ENCODE data around the gene SUZ12.
"Not testable (repeated sequence)": the region's sequence is repeated elsewhere in the genome, so short reads cannot be mapped to it uniquely, and the experiment has no call there.

SUZ12 gene

DNA sequence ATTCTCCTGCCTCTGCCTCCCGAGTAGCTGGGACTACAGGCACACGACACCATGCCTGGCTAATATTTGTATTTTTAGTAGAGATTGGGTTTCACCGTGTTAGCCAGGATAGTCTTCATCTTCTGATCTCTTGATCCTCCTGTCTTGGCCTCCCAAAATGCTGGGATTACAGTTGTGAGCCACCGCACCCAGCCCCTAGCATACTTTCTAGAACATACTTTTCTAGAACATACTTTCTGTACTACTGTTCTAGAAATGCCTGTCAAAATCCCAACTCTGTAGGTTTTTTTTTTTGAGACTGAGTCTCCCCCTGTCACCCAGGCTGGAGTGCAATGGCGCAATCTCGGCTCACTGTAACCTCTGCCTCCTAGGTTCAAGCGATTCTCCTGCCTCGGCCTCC is 27.3 kb downstream of the SUZ12 start:
- not testable (repeated sequence) for DNase-seq

DNA sequence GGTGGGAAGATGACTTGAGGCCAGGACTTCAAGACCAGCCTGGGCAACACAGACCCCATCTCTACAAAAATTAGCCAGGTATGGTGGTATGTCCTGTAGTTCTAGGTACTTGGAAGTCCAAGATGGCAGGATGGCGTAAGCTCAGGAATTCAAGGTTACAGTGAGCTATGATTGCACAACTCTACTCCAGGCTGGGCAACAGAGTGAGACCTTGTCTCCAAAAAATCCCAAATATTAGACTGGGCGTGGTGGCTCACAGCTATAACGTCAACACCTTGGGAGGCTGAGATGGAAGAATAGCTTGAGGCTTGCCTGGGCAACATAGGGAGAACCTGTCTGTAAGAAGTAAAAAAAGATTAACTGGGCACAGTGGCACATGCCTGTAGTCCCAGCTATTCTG is 30.8 kb downstream of the SUZ12 start:
- DNase-seq, result no peak

DNA sequence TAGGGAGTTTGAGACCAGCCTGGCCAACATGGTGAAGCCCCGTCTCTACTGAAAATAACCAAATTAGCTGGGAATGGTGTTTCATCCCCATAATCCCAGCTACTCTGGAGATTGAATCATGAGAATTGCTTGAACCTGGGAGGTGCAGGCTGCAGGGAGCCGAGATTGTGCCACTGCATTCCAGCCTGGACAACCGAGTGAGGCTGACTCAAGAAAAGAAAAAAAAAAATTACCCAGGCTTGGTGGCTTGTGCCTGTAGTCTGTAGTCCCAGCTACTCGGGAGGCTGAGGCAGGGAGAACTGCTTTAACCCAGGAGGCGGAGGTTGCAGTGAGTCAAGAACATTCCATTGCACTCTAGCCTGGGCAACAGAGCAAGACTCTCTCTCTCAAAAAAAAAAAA is 33.6 kb downstream of the SUZ12 start:
- not testable (repeated sequence) for DNase-seq

DNA sequence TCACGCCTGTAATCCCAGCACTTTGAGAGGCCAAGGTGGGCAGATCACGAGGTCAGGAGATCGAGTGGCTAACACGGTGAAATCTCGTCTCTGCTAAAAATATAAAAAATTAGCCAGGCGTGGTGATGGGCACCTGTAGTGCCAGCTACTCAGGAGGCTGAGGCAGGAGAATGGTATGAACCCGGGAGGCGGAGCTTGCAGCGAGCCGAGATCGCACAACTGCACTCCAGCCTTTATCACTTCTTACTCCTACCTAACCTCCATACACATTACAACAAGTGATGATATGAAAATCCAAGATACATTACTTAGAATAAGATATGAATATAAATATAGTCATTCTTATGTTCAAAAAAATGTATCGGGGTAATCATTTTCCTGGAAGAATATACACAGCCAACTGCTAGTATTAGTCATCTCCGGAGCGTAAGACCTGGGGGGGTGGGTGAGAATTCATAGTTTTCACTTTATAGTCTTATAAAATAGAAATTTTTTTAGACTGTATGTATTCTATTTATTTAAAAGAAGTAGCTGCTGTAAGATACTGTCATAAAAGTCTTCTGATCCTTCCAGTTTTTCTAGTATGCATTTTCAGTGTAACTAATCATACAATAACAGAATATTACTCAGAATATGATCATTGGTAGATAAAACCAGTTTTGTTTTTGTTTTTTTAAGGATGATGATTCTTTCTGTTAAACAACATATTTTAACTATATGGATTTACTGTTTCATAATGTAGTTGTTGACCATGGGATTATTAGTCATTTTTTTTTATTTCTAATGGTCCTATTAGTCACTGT is 37.7 kb downstream of the SUZ12 start:
- DNase-seq, result not testable (repeated sequence)

DNA sequence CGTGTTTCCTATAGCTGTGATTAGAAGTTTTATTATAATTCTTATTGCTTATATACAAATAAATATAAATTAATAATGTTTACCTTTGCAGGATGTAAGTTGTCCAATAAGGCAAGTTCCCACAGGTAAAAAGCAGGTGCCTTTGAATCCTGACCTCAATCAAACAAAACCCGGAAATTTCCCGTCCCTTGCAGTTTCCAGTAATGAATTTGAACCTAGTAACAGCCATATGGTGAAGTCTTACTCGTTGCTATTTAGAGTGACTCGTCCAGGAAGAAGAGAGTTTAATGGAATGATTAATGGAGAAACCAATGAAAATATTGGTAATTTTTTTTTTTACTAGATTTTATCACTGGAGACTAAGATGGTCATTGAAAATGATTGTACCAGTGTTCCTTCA is 38.6 kb downstream of the SUZ12 start:
- not testable (repeated sequence) for DNase-seq

DNA sequence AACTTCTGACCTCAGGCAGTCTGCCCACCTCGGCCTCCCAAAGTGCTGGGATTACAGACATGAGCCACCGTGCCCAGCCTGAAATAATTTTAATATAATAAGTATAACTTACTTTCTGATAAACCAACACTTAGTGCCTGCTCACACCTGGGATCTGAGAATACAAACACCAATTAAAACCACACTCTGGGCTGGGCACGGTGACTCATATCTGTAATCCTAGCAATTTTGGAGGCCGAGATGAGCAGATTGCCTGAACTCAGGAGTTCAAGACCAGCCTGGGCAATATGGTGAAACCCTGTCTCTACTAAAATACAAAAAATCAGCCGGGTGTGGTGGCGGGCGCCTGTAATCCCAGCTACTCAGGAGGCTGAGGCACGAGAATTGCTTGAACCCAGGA is 55.0 kb downstream of the SUZ12 start:
- DNase-seq, result not testable (repeated sequence)

DNA sequence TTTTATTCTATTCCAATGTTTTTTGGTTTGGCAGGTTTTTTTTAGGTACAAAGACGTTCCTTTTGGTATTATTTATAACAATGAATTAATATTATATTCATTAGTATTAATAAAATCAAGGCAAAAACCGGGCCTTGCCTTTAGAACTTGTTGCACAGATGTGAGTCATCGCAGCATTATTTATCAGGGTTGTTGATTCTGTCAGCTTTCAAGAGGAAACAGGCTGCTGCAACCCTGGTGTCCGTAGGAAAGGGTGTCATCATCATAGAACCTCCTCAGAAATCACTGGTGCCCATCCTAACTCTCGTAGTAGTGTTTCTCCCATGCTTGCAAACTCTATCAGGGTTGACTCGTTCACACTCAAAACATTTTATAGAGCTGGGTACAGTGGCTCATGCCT is 60.2 kb downstream of the SUZ12 start:
- DNase-seq, result no peak

DNA sequence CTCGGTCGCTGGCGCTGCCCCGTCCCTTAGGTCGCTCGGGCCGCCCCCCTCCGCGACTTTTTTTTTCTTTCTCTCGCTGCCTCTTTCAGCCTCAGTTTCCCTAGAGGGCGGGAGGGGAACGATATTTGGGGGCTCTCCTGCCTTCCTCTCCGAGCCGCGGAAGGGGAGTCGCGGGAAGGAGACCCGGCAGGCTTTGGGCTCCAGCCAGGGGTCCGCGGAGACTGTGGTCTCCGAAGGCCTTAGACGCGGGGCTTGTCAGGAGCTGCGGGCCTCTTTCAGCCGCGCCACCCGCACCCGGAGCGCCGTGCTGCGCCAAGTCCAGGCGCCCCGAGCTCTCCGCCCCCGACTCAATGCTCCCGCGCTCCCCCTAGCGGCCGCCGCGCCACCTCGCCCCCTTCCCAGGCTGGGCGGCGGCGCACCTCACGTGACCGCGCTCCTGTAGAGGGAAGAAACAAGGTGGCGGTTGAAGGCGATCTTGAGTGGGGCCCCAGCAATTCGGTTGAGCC is 70.2 kb downstream of the SUZ12 start, which contains the start of gene LRRC37B:
TSS of gene LRRC37B (plus strand) at position 427 of the 506 bp plus-strand sequence. CDS start 14,010 bp downstream, outside the sequence.
- peak; percentile 92 for DNase-seq

DNA sequence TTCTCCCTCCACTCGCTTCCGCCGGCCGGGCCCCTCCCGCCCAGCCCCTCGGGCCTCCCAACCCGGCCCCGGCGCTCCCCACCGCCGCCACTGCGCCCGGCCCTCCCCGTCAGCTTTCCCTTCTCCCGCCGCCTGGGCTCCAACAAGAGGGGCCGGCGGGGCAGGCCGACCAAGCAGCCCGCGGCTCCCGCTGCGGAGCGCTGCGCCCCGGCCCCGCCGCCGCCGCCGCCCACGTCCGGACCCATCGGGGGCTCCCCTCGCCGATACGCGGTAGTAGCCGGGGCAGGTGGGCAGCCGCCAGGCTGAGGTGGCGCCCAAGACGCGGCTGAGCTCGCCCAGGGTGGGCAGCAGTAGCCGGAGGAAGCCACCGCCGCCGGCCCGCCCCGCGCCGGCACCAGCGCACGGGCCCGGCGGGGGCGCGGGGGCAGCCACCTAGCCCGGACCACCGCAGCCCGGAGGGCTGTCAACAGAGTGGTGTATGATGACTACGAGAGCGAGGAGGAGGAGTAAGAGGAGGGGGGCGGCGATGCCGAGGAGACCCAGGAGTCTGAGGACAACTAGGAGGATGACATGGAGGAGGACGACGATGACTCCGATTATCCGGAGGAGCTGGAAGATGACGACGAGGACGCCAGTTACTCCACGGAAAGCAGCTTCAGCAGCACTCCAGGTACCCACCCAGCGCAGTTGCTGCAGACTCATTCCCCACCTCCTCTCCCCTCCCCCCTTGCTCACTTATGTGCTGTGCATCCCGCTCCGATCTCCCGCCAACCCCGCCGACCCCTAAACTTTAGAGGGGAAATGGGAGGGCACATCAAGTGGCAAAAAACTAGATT is 70.9 kb downstream of the SUZ12 start:
- peak; percentile 56 for DNase-seq

DNA sequence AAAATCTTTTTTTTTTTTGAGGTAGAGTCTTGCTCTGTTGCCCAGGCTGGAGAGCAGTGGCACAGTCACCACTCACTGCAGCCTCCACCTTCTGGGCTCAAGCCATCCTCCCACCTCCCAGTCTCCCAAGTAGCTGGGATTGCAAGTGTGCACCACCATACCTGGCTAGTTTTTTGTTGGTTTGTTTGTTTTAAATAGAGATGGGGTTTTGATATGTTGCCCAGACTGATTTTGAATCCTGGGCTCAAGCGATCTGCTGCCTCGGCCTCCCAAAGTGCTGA is 72.4 kb downstream of the SUZ12 start:
- DNase-seq, result no peak

DNA sequence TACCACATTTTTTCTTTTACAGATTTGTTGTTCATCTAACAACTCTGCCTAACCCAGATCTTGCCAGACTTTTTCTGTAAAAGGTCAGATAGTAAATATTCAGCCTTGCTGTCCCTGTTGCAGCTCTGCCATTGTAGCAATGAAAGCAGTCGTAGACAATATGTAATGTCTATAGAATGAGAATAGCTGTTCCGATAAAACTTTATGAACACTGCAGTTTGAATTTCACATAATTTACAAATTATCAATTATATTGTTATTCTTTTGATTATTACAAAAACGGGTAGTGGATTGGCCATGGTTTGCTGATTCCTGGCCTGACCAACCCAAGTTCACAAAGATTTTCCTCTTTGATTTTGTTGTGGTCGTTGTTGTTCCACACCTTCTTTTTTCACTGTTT is 73.3 kb downstream of the SUZ12 start:
- DNase-seq, result no peak

DNA sequence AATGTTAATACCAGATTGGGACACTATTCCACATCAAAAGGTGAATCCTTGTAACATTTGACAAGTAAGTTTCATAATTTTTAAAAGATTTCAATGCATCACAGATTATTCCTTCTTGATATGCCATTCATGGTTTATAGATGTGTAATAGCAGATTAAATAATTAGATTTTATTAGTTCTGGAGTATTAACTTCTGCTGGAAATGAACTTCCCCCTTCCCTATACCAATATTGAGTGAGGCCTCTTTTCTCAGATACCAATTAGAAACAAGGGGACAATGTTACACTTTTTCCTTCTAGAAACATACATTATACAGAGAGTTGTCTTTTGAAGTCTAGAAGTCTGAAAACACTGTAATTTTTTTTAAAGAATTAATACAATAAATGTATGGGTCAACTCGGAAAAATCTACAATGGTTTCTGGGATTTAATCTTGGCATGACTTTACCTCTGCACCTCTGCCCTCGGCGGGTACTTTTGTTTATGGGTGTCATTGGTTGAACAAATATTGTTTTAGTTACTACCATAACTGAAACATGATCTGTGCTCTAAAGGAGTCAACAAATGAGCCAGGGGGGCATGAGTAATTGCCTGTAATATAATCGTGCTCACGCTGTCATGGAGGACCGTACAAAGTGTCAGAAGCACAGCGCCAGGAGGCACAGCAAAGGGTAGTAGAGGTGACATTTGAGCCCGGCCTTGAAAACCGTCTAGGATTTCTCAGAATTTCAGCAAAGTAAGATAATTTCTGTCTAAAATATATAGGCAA is 78.6 kb downstream of the SUZ12 start:
- no peak for DNase-seq

DNA sequence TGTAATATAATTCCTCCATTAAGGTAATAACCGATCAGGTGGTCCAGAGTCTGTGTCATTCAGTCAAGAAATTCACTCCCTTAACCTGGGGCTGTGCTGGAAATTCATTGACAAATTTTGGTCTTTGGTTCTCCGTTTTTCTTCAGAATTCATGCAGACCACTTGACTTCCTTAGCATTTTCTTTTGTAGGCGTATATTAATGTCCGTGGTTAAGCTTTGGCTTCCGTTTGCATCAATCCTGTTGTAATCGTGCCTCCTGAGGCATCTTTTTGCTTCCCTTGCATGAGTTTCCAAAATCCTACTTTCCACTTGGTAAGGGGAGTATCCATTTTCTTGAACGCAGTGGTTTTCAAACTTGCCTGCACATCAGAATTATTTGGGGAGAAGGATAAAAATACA is 79.4 kb downstream of the SUZ12 start:
- no peak for DNase-seq

DNA sequence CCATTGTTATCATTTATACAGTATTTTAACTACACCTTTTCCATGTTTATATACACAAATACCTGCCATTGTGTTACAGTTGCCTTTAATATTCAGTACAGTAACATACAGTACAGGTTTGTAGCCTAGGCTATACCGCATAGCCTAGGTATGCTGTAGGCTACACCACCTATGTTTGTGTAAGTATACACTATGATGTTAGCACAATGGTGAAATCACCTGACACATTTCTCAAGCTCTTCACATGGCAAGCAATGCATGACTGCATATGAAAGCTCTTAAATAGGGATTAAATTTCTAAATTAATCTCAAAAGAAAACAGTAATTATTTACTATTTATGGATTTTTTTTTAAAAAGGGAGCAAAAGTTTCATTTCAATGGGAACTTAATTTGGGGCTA is 82.4 kb downstream of the SUZ12 start:
- no peak for DNase-seq

DNA sequence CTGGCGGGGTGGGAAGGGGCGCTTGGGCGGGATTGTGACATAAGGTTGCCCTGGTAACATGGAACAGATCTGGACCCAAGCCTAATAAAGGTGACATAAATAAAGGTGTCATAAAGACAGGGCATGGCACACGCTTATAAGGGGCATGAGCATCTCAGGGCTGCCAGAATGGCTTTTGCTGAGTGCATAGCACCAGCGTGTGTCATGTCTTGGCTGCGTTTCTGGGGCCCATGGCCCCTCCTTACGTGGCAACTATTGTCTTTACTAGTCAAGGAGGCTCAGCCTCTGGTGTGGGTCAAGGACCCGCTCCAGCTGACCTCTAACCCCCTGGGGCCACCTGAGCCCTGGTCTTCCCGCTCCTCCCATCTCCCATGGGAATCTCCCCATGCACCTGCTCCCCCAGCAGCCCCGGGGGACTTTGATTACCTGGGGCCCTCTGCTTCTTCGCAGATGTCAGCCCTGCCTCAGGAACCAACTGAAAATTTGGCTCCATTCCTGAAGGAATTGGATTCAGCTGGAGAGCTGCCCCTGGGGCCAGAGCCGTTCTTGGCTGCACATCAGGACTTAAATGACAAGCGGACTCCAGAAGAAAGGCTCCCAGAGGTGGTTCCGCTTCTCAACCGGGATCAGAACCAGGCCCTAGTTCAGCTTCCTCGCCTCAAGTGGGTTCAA is 84.3 kb downstream of the SUZ12 start:
- DNase-seq, result no peak

DNA sequence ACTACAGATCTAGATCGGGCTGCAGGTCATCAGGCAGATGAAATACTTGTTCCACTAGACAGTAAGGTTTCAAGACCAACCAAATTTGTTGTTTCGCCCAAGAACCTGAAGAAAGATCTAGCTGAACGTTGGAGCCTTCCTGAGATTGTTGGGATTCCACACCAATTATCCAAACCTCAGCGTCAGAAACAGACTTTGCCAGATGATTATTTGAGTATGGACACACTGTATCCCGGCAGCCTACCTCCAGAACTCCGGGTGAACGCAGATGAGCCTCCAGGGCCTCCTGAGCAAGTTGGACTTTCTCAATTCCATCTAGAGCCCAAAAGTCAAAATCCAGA is 84.8 kb downstream of the SUZ12 start:
- no peak for DNase-seq

DNA sequence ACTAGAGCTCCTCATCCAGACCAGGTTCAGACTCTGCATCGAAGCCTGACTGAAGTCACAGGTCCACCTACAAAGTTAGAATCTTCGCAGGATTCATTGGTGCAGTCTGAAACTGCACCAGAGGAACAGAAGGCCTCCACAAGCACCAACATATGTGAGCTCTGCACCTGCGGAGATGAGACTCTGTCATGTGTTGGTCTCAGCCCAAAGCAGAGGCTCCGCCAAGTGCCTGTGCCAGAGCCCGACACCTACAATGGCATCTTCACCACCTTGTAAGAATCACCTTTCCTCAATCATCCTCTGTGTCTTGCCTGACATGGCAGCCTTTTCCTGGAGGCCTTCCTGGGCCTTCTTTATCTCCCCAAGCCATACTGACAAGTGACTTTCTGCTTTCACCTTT is 85.7 kb downstream of the SUZ12 start:
- not testable (repeated sequence) for DNase-seq

DNA sequence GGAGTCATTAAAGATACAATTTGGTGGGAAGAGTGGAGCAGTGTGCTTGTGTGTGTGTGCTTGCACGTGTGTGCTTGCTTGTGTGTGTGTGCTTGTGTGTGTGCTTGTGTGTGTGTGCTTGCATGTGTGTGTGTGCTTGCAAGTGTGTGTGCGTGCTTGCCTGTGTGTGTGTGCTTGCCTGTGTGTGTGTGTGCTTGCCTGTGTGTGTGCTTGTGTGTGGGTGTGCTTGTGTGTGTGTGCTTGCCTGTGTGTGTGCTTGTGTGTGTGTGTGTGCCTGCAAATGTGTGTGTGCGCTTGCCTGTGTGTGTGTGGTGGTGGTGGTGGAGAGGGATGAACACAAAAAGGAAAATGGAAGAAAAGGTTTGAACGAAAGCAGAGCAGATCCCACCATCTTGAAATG is 90.5 kb downstream of the SUZ12 start:
- DNase-seq, result not testable (repeated sequence)

DNA sequence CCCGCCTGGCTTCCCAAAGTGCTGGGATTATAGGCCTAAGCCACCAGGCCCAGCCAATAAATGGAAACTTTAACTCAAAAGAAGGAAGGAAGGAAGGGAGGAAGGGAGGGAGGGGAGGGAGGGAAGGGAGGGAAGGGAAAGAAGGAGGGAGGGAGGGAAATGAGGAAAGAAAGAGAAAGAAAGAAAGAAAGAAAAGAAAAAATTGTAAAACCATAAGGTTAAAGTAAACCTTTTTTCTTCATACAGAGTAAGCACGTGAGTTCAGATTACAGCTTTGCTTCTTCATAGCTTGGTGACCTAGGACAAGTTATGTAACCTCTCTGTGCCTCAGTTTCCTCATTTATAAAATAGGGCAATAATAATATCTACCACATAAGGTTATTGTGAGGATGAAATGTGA is 96.4 kb downstream of the SUZ12 start:
- no peak for DNase-seq

DNA sequence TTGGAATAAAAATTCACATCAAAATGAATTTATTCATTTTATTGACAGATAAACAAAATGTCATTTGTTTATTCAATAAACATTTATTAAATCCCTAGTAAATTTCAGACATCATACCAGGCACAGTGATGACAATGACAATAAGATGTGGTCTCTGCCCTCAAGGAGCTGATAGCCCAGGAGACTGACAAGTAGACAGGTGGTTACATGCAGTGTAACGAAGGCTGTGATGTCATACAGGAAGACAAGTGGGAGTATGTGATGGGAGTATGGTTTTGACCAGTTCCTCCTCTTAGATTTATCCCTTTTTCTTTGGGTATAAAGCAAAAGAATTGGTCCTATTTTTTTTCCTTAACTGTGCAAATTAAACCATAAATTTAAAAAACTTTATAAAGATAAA is 97.0 kb downstream of the SUZ12 start:
- not testable (repeated sequence) for DNase-seq

DNA sequence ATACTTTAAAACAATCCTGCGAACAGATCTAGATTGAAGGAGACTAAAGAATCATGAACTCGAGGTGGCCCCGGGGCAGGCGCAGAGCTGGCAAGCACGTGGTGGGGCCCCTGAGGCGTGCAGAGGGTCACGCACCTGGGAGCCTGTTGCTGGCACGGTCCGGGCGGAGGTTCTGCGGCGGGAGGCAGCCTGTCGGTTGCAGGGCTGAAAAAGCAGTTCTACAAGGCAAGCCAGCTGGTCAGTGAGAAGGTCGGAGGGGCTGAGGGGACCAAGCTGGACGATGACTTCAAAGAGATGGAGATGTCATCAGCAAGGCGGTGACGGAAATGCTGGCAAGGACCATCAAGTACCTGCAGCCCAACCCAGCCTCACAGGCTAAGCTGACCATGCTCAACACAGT is 103.4 kb downstream of the SUZ12 start:
- not testable (repeated sequence) for DNase-seq

DNA sequence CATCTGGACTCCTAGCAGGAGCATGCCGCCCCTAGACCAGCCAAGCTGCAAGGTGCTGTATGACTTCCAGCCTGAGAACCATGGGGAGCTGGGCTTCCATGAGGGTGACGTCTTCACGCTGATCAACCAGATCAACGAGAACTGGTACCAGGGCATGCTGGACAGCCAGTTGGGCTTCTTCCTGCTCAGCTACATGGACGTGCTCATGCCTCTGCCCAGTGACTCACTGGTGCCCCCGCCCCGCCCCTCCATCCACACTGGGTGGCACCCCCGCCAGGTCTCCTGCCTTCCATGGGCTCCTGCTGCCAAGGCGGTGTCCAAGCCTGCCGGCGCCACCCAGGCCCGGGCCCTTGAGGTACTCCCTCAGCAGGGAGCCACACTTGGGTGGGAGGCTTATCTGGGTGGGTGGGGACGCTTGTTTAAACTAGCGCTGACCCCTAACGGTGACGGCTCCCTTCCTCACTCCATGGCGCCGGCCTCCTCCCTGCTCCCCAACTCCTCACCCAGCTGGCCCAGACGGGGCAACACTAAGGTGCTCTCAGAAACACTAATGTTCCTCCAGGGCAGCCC is 104.6 kb downstream of the SUZ12 start:
- not testable (repeated sequence) for DNase-seq
